ENCODE results near the gene TPT1.
"Not testable (repeated sequence)": the region's sequence is repeated elsewhere in the genome, so short reads cannot be mapped to it uniquely, and the experiment has no call there.

Gene TPT1

DNA sequence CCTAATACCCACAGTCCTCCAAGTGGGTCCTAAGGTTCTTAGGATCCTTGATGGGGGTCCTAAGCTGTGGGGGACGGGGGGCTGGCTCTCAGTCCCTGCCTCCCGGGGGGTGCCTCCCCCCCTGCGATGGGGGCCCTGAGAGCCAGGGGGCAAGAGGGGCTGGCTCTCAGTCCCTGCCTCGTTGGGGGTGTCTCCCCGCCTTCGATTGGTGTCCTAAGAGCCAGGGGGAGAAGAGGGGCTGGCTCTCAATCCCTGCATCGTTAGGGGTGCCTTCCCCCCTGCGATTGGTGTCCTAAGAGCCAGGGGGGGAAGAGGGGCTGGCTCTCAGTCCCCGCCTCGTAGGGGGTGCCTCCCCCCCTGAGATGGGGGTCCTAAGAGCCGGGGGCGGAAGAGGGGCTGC lies 40.2 kb upstream of the TPT1 start:
- H3K4me3 ChIP-seq (replicated peaks; ENCODE audit: low read depth, low read length), result no peak overlapping the region
- TF ChIP-seq, protein P1, sequence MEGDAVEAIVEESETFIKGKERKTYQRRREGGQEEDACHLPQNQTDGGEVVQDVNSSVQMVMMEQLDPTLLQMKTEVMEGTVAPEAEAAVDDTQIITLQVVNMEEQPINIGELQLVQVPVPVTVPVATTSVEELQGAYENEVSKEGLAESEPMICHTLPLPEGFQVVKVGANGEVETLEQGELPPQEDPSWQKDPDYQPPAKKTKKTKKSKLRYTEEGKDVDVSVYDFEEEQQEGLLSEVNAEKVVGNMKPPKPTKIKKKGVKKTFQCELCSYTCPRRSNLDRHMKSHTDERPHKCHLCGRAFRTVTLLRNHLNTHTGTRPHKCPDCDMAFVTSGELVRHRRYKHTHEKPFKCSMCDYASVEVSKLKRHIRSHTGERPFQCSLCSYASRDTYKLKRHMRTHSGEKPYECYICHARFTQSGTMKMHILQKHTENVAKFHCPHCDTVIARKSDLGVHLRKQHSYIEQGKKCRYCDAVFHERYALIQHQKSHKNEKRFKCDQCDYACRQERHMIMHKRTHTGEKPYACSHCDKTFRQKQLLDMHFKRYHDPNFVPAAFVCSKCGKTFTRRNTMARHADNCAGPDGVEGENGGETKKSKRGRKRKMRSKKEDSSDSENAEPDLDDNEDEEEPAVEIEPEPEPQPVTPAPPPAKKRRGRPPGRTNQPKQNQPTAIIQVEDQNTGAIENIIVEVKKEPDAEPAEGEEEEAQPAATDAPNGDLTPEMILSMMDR (IDR thresholded peaks at IDR 0.05; ENCODE audit: low read depth, low read length, missing control alignments), result no peak
- DNase-seq (ENCODE audit: extremely low read depth, low read depth), result no peak

DNA sequence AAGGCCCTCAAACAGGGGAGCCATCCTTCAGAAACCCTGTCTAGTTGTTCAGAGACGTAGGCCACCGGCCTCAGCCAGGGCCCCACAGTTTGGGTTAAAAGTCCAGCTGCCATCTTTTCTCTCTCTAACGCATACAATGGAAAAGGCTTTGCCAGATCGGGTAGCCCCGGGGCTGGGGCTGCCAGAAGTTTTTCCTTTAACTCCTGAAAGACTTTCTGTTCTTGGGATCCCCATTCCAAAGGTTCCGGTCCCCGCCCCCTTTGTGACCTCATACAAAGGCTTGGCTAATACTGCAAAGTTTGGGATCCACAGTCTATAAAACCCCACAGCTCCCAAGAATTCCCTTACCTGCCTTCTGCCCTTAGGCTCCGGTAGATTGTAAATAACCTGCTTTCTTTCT lies 39.7 kb upstream of the TPT1 start:
- H3K4me3 ChIP-seq (replicated peaks; ENCODE audit: low read depth, low read length); DNase-seq (ENCODE audit: extremely low read depth, low read depth): not testable (repeated sequence)

DNA sequence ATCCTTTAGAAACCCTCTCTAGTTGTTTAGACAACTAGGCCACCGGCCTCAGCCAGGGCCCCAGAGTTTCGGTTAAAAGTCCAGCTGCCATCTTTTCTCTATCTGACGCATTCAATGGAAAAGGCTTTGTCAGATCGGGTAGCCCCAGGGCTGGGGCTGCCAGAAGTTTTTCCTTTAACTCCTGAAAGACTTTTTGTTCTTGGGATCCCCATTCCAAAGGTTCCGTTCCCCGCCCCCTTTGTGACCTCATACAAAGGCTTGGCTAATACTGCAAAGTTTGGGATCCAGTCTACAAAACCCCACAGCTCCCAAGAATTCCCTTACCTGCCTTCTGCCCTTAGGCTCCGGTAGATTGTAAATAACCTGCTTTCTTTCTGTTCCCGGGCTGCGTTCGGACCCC lies 38.5 kb upstream of the TPT1 start:
- DNase-seq (ENCODE audit: extremely low read depth, low read depth); H3K4me3 ChIP-seq (replicated peaks; ENCODE audit: low read depth, low read length): not testable (repeated sequence)

DNA sequence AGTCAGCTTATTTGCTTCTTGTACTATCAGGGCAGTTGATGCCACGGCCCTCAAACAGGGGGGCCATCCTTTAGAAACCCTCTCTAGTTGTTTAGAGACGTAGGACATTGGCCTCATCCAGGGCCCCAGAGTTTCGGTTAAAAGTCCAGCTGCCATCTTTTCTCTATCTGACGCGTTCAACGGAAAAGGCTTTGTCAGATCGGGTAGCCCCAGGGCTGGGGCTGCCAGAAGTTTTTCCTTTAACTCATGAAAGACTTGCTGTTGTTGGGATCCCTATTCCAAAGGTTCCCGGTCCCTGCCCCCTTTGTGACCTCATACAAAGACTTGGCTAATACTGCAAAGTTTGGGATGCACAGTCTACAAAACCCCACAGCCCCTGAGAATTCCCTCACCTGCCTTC lies 37.8 kb upstream of the TPT1 start:
- DNase-seq (ENCODE audit: extremely low read depth, low read depth); H3K4me3 ChIP-seq (replicated peaks; ENCODE audit: low read depth, low read length): not testable (repeated sequence)

DNA sequence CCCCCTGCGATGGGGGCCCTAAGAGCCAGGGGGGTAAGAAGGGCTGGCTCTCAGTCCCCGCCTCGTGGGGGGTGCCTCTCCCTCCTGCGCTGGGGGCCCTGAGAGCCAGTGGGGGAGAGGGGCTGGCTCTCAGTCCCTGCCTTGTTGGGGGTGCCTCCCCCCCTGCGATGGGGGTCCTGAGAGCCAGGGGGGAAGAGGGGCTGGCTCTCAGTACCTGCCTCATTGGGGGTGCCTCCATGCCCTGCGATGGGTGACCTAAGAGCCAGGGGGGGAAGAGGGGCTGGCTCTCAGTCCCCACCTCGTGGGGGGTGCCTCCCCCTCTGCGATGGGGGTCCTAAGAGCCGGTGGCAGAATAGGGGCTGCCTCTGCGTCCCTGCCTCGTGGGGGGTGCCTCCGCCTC lies 36.3 kb upstream of the TPT1 start:
- DNase-seq (ENCODE audit: extremely low read depth, low read depth); H3K4me3 ChIP-seq (replicated peaks; ENCODE audit: low read depth, low read length): not testable (repeated sequence)

DNA sequence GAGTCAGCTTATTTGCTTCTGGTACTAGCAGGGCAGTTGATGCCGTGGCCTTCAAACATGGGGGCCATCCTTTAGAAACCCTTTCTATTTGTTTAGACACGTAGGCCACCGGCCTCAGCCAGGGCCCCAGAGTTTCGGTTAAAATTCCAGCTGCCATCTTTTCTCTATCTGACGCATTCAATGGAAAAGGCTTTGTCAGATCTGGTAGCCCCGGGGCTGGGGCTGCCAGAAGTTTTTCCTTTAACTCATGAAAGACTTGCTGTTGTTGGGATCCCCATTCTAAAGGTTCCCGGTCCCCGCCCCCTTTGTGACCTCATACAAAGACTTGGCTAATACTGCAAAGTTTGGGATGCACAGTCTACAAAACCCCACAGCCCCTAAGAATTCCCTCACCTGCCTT lies 35.7 kb upstream of the TPT1 start:
- DNase-seq (ENCODE audit: extremely low read depth, low read depth); H3K4me3 ChIP-seq (replicated peaks; ENCODE audit: low read depth, low read length): not testable (repeated sequence)

DNA sequence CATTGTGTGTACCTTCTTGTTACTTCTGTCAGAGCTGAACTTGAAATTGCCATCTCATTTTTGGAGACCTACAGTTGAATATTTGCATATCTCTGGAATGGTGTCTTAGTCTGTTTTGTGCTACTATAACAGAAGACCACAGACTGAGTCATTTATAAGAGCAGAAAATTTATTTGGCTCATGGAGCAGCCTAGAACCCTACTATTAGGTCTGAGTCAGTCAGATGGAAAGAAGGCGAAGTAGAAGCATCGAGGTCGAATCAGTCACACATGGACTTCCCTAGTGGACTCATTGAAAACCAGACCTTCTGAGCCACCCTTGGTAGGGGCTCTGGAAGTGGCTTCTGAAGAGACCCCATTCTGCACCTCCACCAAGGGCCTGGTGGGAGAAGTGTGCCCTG lies 33.9 kb upstream of the TPT1 start:
- no peak overlapping the region for H3K4me3 ChIP-seq (replicated peaks; ENCODE audit: low read depth, low read length)
- TF ChIP-seq, protein P1 (IDR thresholded peaks at IDR 0.05; ENCODE audit: low read depth, low read length, missing control alignments), result no peak
- no peak for DNase-seq (ENCODE audit: extremely low read depth, low read depth)

DNA sequence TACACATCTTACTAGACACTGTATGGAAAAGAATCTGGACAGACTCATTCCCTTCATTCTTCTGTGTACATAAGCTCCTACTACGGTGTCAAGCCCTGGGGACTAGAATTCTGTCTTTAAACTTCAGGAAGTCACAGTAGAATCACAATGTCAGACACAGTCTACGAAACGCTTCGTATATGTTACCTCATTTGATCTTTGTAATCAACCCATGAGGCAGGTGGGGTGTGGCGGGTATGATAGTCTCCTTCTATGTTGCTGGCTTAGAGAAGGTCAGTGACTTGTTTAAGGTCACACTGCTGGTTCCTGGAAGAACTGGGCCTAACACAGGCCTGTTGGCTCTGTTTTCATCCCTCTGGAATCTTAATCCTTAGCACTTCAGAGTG lies 32.2 kb upstream of the TPT1 start:
- no peak for DNase-seq (ENCODE audit: extremely low read depth, low read depth)
- TF ChIP-seq, protein P1 (IDR thresholded peaks at IDR 0.05; ENCODE audit: low read depth, low read length, missing control alignments), result no peak
- H3K4me3 ChIP-seq (replicated peaks; ENCODE audit: low read depth, low read length), result no peak overlapping the region

DNA sequence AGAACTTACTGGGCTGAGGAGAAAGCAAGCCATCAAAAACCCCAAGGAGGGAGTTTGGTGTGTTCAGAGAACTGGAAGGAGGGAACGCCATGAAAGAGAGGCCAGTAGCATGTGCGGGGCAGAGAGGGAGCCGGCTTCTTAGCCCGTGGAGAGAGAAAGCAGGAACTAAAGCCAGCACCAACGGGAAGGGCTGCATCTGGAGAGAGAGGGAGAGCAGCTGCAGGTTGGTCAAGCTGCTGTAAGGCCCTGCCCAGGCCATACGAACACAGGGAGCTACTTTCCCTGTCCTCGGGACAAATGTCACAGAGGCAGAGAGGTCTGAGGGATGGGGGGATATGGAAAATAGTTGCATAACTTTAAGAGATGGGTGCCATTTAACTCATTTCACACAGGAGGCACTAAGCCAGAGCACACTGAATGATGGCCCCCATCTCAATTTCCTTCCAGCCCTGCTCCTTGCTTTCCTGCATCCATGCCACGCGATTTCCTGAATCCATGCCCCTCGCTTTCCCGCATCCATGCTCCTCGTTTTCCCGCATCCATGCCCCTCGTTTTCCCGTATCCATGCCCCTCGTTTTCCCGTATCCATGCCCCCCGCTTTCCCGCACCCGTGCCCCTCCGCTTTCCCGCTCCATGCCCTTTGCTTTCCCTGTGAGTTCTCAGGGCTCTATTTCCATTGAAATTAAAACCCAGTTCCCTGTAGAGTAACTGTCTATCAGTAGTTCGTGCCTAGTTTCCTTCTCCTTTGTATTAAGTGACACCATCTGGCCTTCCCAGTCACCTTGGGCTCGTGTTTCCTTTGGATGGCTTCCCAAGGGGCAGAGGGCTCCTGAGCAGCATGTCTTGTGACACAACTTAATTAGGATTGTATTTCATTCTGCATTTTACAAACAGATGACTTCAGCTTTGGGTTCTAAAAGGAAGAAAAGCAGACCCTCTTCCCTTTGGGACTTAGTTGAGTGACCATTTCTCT lies 31.5 kb upstream of the TPT1 start:
- DNase-seq (ENCODE audit: extremely low read depth, low read depth), result peak; percentile 19
- no peak overlapping the region for H3K4me3 ChIP-seq (replicated peaks; ENCODE audit: low read depth, low read length)
- TF ChIP-seq, protein P1 (IDR thresholded peaks at IDR 0.05; ENCODE audit: low read depth, low read length, missing control alignments), result no peak
